Endothelial cell of umbilical vein (primary cell): Measurements from ENCODE around the gene MME.

Experiments
- POLR2A ChIP-seq: IDR thresholded peaks from 2 replicates; pipeline ENCODE4 v1.6.1; 2012; ENCODE audit warnings: low read depth, mild to moderate bottlenecking, control low read depth, low read length
- TF ChIP-seq, protein P1 (sequence below), 2 donors: IDR thresholded peaks; 1 replicate in 1 of 2; 2 replicates in 1 of 2; pipeline ENCODE4 v1.5.1; 2011; ENCODE audit warnings: low read length in 2 of 2, mild to moderate bottlenecking in 2 of 2, moderate library complexity in 2 of 2, control low read depth in 1 of 2, inconsistent platforms in 1 of 2, low read depth in 1 of 2; ENCODE audit not compliant: insufficient read depth in 1 of 2; ENCODE audit errors: extremely low read depth in 1 of 2
- TF ChIP-seq, protein P2 (sequence below): IDR thresholded peaks from 2 replicates; pipeline ENCODE4 v1.6.1; 2011; ENCODE audit not compliant: insufficient read depth, insufficient read length

DNA sequence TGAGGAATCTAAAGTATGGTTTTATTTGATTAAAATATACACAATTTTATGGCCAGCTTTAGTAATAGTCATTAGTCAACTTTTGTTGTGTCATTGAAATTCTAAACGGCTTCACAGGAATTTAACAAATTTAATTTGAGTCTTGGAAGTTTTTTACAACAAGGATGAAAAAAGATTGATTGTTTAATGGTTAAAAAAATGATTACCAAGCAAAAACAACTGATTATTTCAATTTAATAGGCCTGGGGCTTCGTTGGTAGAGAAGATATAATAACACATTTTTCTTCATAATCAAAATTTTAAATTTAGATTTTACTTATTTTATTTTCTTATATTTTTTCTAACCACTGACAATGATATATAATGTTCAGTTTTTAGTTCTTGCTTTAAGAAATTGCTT lies 4.4 kb downstream of the MME start:
- TF ChIP-seq, protein P1, sequence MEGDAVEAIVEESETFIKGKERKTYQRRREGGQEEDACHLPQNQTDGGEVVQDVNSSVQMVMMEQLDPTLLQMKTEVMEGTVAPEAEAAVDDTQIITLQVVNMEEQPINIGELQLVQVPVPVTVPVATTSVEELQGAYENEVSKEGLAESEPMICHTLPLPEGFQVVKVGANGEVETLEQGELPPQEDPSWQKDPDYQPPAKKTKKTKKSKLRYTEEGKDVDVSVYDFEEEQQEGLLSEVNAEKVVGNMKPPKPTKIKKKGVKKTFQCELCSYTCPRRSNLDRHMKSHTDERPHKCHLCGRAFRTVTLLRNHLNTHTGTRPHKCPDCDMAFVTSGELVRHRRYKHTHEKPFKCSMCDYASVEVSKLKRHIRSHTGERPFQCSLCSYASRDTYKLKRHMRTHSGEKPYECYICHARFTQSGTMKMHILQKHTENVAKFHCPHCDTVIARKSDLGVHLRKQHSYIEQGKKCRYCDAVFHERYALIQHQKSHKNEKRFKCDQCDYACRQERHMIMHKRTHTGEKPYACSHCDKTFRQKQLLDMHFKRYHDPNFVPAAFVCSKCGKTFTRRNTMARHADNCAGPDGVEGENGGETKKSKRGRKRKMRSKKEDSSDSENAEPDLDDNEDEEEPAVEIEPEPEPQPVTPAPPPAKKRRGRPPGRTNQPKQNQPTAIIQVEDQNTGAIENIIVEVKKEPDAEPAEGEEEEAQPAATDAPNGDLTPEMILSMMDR (IDR thresholded peaks at IDR 0.05; ENCODE audit: extremely low read depth in 1 of 2, insufficient read depth in 1 of 2, low read depth in 1 of 2, low read length in 2 of 2) = no peak
- no peak for TF ChIP-seq POLR2A
- TF ChIP-seq, protein P2, sequence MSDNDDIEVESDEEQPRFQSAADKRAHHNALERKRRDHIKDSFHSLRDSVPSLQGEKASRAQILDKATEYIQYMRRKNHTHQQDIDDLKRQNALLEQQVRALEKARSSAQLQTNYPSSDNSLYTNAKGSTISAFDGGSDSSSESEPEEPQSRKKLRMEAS = no peak
